GM12878 (cell line): ENCODE measurements around the gene HSPA12A. TPM values are rescaled to one million over a fixed set of nuclear protein-coding genes. Genes with fewer than 3 reads are reported as not detected.

Source experiments
- ATAC-seq: fragments of 200-7000 bp; cut with Tn5 transposase; 3 replicates; pipeline ENCODE4 v1.9.1; 2020; ENCODE audit warnings: mild to moderate bottlenecking, moderate library complexity
- BruUV-seq: library from RNA; stranded (reverse); fragments of 400-500 nt; replicated peaks from 2 replicates; lab custom pipeline; 2021; lab: Mats Ljungman, UMichigan
- CTCF ChIA-PET: fragments of 300-600 bp; sonication (Branson Sonifier 250); formaldehyde crosslinking; extraction: SDS; loops from one replicate; lab custom pipeline; 2021; ENCODE audit warnings: inconsistent platforms; lab: Yijun Ruan, JAX
- POLR2A ChIA-PET: fragments of 350-600 bp; formaldehyde crosslinking; extraction: SDS; loops from one replicate; lab custom pipeline; 2021; ENCODE audit warnings: inconsistent platforms; lab: Charles Lee
- RAD21 ChIA-PET: fragments of 300-600 bp; sonication (Branson Sonifier 250); formaldehyde crosslinking; loops from one replicate; lab custom pipeline; 2023; ENCODE audit warnings: antibody characterized with exemption; ENCODE audit not compliant: unreplicated experiment; lab: Charles Lee
- SMC1A ChIA-PET: fragments of 300-600 bp; sonication (Branson Sonifier 250); formaldehyde crosslinking; loops from one replicate; lab custom pipeline; 2023; ENCODE audit not compliant: unreplicated experiment, uncharacterized antibody; lab: Charles Lee
- DNase-seq: peaks from one replicate; pipeline ENCODE4 v3.0.0-alpha.2; 2011; ENCODE audit warnings: low read depth, low spot score
- FAIRE-seq: peaks from 3 replicates; lab custom pipeline; 2011; peaks lifted over from hg19 to GRCh38; lab: Jason Lieb, UNC
- H2AFZ ChIP-seq: 2 replicates; pipeline ENCODE4 v1.6.0; 2011; ENCODE audit warnings: low read depth, low read length, control low read depth; ENCODE audit not compliant: control insufficient read depth
- H3K27ac ChIP-seq: 2 replicates; pipeline ENCODE4 v1.5.1; 2011; ENCODE audit warnings: control low read depth; ENCODE audit not compliant: control insufficient read depth, insufficient read depth
- H3K27me3 ChIP-seq, 2 experiments: replicated peaks in 1 of 2; 2 replicates each; pipeline versions ENCODE4 v1.6.0 to v1.6.1; 2011; ENCODE audit warnings: low read length in 1 of 2; ENCODE audit not compliant: control insufficient read depth in 2 of 2, insufficient read depth in 2 of 2
- H3K36me3 ChIP-seq, 2 experiments: 2 replicates each; pipeline ENCODE4 v1.5.1; 2011; ENCODE audit warnings: low read length in 1 of 2; ENCODE audit not compliant: control insufficient read depth in 2 of 2, insufficient read depth in 2 of 2
- H3K4me1 ChIP-seq: 2 replicates; pipeline ENCODE4 v1.6.1; 2011; ENCODE audit warnings: mild to moderate bottlenecking, low read length, moderate library complexity, mixed read lengths; ENCODE audit not compliant: control insufficient read depth, insufficient read depth
- H3K4me2 ChIP-seq: 2 replicates; pipeline ENCODE4 v1.6.0; 2011; ENCODE audit warnings: control low read depth; ENCODE audit not compliant: control insufficient read depth, insufficient read depth
- H3K4me3 ChIP-seq: fragments of 200-600 bp; sonication (generic); 2 replicates; pipeline ENCODE4 v1.5.1; 2016
- H3K79me2 ChIP-seq: 2 replicates; pipeline ENCODE4 v1.6.0; 2011; ENCODE audit warnings: low read length; ENCODE audit not compliant: control insufficient read depth, insufficient read depth
- H3K9ac ChIP-seq: 2 replicates; pipeline ENCODE4 v1.8.0; 2011; ENCODE audit warnings: low read length, control low read depth, mixed read lengths; ENCODE audit not compliant: control insufficient read depth, insufficient read depth
- H3K9me3 ChIP-seq: replicated peaks from 3 replicates; pipeline ENCODE4 v1.5.1; 2011; ENCODE audit warnings: mild to moderate bottlenecking, low read length; ENCODE audit not compliant: control insufficient read depth, insufficient read depth
- H4K20me1 ChIP-seq: 2 replicates; pipeline ENCODE4 v1.6.0; 2011; ENCODE audit not compliant: control insufficient read depth, insufficient read depth
- BACH1 ChIP-seq: fragments of 450-650 bp; IDR thresholded peaks from 2 replicates; pipeline ENCODE4 v1.6.1; 2017; ENCODE audit warnings: mild to moderate bottlenecking, borderline replicate concordance
- BCL3 ChIP-seq: IDR thresholded peaks from 2 replicates; pipeline ENCODE4 v1.6.1; 2011; ENCODE audit warnings: borderline replicate concordance, low read depth, mild to moderate bottlenecking, moderate library complexity, low read length; ENCODE audit not compliant: insufficient read depth, poor library complexity, severe bottlenecking
- BCLAF1 ChIP-seq: fragments of 450-650 bp; IDR thresholded peaks from 2 replicates; pipeline ENCODE4 v1.6.1; 2017; ENCODE audit warnings: antibody characterized with exemption, mild to moderate bottlenecking, moderate library complexity
- E4F1 ChIP-seq: fragments of 450-650 bp; IDR thresholded peaks from 2 replicates; pipeline ENCODE4 v1.6.1; 2018; ENCODE audit warnings: borderline replicate concordance, mild to moderate bottlenecking; ENCODE audit not compliant: partially characterized antibody
- EGR1 ChIP-seq, 2 experiments: IDR thresholded peaks; 1 replicate in 1 of 2; 2 replicates in 1 of 2; pipeline ENCODE4 v1.6.1; 2011 to 2012; ENCODE audit warnings: low read depth in 2 of 2, low read length in 2 of 2, borderline replicate concordance in 1 of 2, mild to moderate bottlenecking in 1 of 2, moderate library complexity in 1 of 2
- FOXM1 ChIP-seq: IDR thresholded peaks from 2 replicates; pipeline ENCODE4 v1.6.1; 2012; ENCODE audit warnings: low read depth, mild to moderate bottlenecking, inconsistent platforms, low read length, moderate library complexity
- KDM1A ChIP-seq: fragments of 200-600 bp; sonication (generic); IDR thresholded peaks from 2 replicates; pipeline ENCODE4 v1.6.1; 2016; ENCODE audit warnings: borderline replicate concordance
- MXI1 ChIP-seq: fragments of 150-350 bp; IDR thresholded peaks from 2 replicates; pipeline ENCODE4 v1.6.1; 2011; ENCODE audit warnings: low read depth, mild to moderate bottlenecking, inconsistent platforms, low read length, improper control_type of control experiment
- NR2F1 ChIP-seq: fragments of 450-650 bp; conservative IDR thresholded peaks from 2 replicates; pipeline ENCODE4 v1.6.1; 2017; ENCODE audit warnings: mild to moderate bottlenecking
- ZBED1 ChIP-seq: IDR thresholded peaks from 2 replicates; pipeline ENCODE4 v1.6.1; 2016; ENCODE audit warnings: borderline replicate concordance
- WGBS: methylation state at CpG from one replicate; pipeline ENCODE4 v1.1.6; 2016; ENCODE audit warnings: low lambda C conversion rate; ENCODE audit not compliant: insufficient replicate concordance, insufficient coverage; ENCODE audit errors: missing lambda C conversion rate; 5-methylcytosine and 5-hydroxymethylcytosine counted together
- in situ Hi-C: fragments of 300-500 bp; cut with MboI; formaldehyde crosslinking; loops from 9 replicates; pipeline ENCODE4 v1.14.3; 2018; ENCODE audit warnings: mixed read lengths
- intact Hi-C: fragments of 100-400 bp; cut with micrococcal nuclease; formaldehyde crosslinking; loops from one replicate; pipeline ENCODE4 v1.14.2; 2022; ENCODE audit not compliant: unreplicated experiment
- polyA plus RNA-seq, 11 experiments: library from polyadenylated mRNA; depleted of rRNA in 4 of 11; unstranded in 6 of 11; stranded (reverse) in 5 of 11; fragments of >200 nt; fragmentation: Nextera tagmentation in 4 of 11; fragmentation: Illumina TruSeq in 1 of 11; extraction: Ambion mirVana in 4 of 11; extraction: Trizol in 1 of 11; gene quantifications; 1 replicate in 1 of 11; 2 replicates in 10 of 11; pipeline versions ENCODE4 v1.2.1 to v1.2.3, GENCODE V29; 2011 to 2016; ENCODE audit warnings: inconsistent platforms in 2 of 11, missing spikeins in 2 of 11, low read depth in 1 of 11
- total RNA-seq, 4 experiments: library from RNA; depleted of rRNA in 3 of 4; stranded (reverse); fragments of >200 nt in 3 of 4; fragmentation: Illumina TruSeq in 1 of 4; extraction: Trizol in 1 of 4; gene quantifications; 2 replicates each; pipeline versions ENCODE4 v1.2.1 to v1.2.3, GENCODE V29; 2013 to 2021

Gene HSPA12A
- total and polyA plus RNA-seq, 10 of the 15 experiments (the other 5 are each of a cell fraction or from before 2014, with no cell fraction given): 0.90 to 20.2 (median 2.8) TPM

- Histone ChIP-seq H4K20me1 (no peaks in the 10 kb centered on the region), H3K36me3 (no peaks in the 10 kb centered on the region), H3K4me1 (no peaks in the 10 kb centered on the region), H3K27ac (no peak overlapping the region), H2AFZ (no peak overlapping the region), H3K9me3 (no peaks in the 10 kb centered on the region), H3K27me3 (no peaks in the 10 kb centered on the region; a peak in 1 of 4 replicates), H3K4me2 (no peak overlapping the region), H3K9ac (no peak overlapping the region), H3K79me2 (no peaks in the 10 kb centered on the region), H3K4me3 (no peak overlapping the region)
- no peak for FAIRE-seq
- no peak for ATAC-seq
- DNase-seq: no peak
- BruUV-seq: no TSS peak
- POLR2A ChIA-PET: no interaction called here
- RAD21 ChIA-PET: no interaction called here
- in situ Hi-C loops (no loop called here), intact Hi-C loops (no loop called here)
- SMC1A ChIA-PET: no interaction called here
- TF ChIP-seq FOXM1 (no peak), NR2F1 (no peak), BCLAF1 (no peak), MXI1 (no peak), E4F1 (no peak), BCL3 (no peak), BACH1 (no peak), EGR1 (IDR thresholded peaks at IDR 0.05; ENCODE audit: borderline replicate concordance in 1 of 2, low read depth in 2 of 2, low read length in 2 of 2) (no peak), KDM1A (no peak), ZBED1 (no peak)
- CTCF ChIA-PET: no interaction called here
- WGBS: 31% methylated on average over 14 of the region's 14 CpGs
Measured at GRCh38 chr10:116730464-116731260, 11.7 kb downstream of the HSPA12A start.
